ENCODE results near the gene SAAL1. TPM values are rescaled to one million over a fixed set of nuclear protein-coding genes. Genes with fewer than 3 reads are reported as not detected.

Gene SAAL1
- total RNA-seq, 2 donors from 2014 or later = 11.5 to 22.2 TPM

DNA sequence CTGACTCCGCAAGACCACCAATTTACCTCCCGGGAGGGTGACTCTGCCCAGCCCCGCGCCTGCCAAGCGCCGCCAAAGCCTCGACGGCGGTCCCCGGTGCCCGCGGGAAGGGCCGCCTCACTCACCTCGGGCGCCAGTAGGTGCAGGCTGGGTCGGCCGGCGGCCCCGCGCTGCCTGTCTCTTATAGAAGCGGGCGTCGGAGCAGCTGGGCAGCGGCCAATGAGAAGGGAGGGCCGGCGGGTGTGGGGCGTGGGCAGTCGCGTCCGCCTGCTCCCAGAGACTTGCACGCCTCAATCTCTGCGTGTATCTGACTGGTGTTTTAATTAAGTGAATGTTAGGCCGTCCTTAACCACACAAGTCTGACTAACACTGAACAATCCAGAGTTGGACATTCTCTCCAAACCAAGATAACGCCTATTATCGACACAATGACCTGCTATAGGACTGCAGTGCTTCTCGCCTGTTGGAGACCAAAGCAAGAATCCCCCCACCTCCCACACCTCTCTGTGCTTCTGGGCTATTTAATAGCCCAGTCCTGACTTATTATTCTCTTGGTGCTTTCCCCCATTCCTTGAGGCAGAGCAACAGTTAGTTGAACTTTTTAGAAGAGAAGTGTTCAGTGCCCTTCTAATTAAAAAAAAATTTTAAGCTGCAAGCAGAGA is 59.6 kb downstream of the SAAL1 start, which contains the start of gene TPH1:
Gene TPH1, minus strand, starts transcription at position 154 of the 662 bp plus-strand sequence. CDS start 5,507 bp downstream, outside the sequence.
- Histone ChIP-seq H3K36me3 (no peaks in the 10 kb centered on the region), H3K4me1 (peaks cover 3% of the 10 kb centered on the region), H3K27ac (no peak within 1 kb of the TSS), H3K9ac (ENCODE audit: low read depth in 2 of 2, low read length in 2 of 2) (no peak within 1 kb of the TSS), H3K4me3 (no peak within 1 kb of the TSS), H3K27me3 (peaks cover 6% of the 10 kb centered on the region), H3K9me3 (no peaks in the 10 kb centered on the region)
- DNase-seq = peak; percentile 45
- intact Hi-C loops (cut with DNase I) = no loop called here
- TF ChIP-seq, protein P1, sequence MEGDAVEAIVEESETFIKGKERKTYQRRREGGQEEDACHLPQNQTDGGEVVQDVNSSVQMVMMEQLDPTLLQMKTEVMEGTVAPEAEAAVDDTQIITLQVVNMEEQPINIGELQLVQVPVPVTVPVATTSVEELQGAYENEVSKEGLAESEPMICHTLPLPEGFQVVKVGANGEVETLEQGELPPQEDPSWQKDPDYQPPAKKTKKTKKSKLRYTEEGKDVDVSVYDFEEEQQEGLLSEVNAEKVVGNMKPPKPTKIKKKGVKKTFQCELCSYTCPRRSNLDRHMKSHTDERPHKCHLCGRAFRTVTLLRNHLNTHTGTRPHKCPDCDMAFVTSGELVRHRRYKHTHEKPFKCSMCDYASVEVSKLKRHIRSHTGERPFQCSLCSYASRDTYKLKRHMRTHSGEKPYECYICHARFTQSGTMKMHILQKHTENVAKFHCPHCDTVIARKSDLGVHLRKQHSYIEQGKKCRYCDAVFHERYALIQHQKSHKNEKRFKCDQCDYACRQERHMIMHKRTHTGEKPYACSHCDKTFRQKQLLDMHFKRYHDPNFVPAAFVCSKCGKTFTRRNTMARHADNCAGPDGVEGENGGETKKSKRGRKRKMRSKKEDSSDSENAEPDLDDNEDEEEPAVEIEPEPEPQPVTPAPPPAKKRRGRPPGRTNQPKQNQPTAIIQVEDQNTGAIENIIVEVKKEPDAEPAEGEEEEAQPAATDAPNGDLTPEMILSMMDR (IDR thresholded peaks at IDR 0.05) = no peak

DNA sequence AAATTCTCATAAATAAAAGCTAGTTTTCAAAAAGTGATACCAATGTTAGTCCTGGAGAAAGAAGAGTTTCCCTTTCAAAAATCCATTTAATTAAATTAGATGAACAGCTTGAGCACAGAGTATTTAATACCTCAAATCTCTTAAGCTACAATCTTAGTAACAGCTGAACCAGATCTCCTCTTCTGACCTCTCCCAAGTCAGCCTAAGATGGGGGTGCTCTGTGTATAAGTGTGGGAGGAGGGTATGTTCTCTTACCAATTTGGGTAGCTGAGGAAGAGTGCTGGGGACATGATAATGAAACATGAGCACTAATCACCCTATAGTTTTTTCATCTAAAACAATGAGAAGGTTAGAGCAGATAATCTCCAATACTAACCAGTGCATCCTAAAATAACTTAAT is 69.4 kb downstream of the SAAL1 start:
- DNase-seq = no peak
- no peaks in the 10 kb centered on the region for H3K4me1 ChIP-seq
- H3K4me3 ChIP-seq = no peak overlapping the region
- TF ChIP-seq, protein P1 (IDR thresholded peaks at IDR 0.05) = no peak
- no peak overlapping the region for H3K27ac ChIP-seq
- intact Hi-C loops (cut with DNase I) = no loop called here
- no peaks in the 10 kb centered on the region for H3K27me3 ChIP-seq
- no peaks in the 10 kb centered on the region for H3K36me3 ChIP-seq
- H3K9me3 ChIP-seq = no peaks in the 10 kb centered on the region
- no peak overlapping the region for H3K9ac ChIP-seq (ENCODE audit: low read depth in 2 of 2, low read length in 2 of 2)

Other genes with a start within 250 kb of the SAAL1 start
- 10 to 100 TPM; 23.2 to 36.2 TPM for gene SERGEF, start 93.0 kb downstream of the SAAL1 start, total RNA-seq
- gene TPH1, start 59.8 kb downstream of the SAAL1 start, total RNA-seq = 10 to 100 TPM in 1 of 2 donors, 1 to 10 TPM in 1; 6.7 to 12.4 TPM
- not detected for gene MRGPRX3, start 26.5 kb upstream of the SAAL1 start, total RNA-seq
- not detected for gene MRGPRX4, start 66.8 kb upstream of the SAAL1 start, total RNA-seq
- under 1 TPM in 1 of 2 donors, not detected in 1; 0.86 TPM for gene SAA4, start 130.7 kb upstream of the SAAL1 start, total RNA-seq
- 10 to 100 TPM in 1 of 2 donors, 1 to 10 TPM in 1; 4.2 to 14.2 TPM for gene SAA2, start 142.6 kb upstream of the SAAL1 start, total RNA-seq
- 10 to 100 TPM in 1 of 2 donors, 1 to 10 TPM in 1; 3.7 to 16.8 TPM for gene SAA1, start 160.2 kb upstream of the SAAL1 start, total RNA-seq
- 10 to 100 TPM in 1 of 2 donors, 1 to 10 TPM in 1; 9.6 to 10.6 TPM for gene HPS5, start 216.1 kb upstream of the SAAL1 start, total RNA-seq
- gene GTF2H1, start 216.5 kb upstream of the SAAL1 start, total RNA-seq = 10 to 100 TPM; 23.5 to 26.2 TPM